ENCODE data around the gene NFKBIB. TPM values are rescaled to one million over a fixed set of nuclear protein-coding genes. Genes with fewer than 3 reads are reported as not detected.

NFKBIB gene
- total RNA-seq, 6 experiments from 2014 or later, result 13.2 to 27.9 (median 16.5) TPM

DNA sequence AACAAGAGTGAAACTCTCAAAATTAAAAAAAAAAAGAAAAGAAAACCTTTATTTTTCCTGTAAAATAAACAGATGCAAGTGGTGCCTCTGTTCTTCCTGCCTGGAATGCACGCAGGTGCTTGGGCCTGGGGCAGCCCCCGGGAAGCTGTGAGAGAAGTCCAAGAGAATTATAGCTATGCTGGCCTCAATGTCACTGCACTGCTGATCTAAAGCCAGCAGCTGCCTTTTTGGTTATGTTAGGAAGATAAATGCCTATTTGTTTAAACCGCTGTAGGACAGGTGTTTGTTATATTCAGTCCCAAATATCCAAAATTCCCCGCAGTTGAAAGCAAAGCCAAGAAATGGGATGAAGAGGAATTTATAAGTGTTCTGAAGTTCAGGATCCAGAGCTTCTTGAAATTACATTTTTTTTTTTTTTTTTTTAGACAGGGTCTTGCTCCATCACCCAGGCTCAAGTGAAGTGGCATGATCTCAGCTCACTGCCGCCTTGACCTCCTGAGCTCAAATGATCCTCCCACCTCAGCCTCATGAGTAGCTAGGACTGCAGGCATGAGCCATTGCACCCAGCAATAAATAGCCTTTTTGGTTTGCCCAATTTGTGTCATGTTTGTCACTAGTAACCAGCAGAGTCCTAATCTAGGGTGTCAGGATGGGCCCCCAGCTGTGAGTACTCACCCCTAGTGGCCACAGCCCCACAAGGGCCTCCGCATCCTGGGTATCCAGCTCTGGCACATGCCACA, 23.9 kb upstream of the NFKBIB start:
- H3K4me1 ChIP-seq, result no peaks in the 10 kb centered on the region
- intact Hi-C loops (cut with DNase I), result no loop called here
- 85% methylated on average over 5 of the region's 6 CpGs for WGBS (ENCODE audit: insufficient coverage, low coverage, low lambda C conversion rate, missing lambda C conversion rate)
- H3K36me3 ChIP-seq, result no peaks in the 10 kb centered on the region
- DNase-seq (no peak), ATAC-seq (no peak)
- H3K4me3 ChIP-seq, result no peak overlapping the region
- TF ChIP-seq, protein P1, sequence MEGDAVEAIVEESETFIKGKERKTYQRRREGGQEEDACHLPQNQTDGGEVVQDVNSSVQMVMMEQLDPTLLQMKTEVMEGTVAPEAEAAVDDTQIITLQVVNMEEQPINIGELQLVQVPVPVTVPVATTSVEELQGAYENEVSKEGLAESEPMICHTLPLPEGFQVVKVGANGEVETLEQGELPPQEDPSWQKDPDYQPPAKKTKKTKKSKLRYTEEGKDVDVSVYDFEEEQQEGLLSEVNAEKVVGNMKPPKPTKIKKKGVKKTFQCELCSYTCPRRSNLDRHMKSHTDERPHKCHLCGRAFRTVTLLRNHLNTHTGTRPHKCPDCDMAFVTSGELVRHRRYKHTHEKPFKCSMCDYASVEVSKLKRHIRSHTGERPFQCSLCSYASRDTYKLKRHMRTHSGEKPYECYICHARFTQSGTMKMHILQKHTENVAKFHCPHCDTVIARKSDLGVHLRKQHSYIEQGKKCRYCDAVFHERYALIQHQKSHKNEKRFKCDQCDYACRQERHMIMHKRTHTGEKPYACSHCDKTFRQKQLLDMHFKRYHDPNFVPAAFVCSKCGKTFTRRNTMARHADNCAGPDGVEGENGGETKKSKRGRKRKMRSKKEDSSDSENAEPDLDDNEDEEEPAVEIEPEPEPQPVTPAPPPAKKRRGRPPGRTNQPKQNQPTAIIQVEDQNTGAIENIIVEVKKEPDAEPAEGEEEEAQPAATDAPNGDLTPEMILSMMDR (IDR thresholded peaks at IDR 0.05), result no peak
- no peak for TF ChIP-seq POLR2A (IDR thresholded peaks at IDR 0.05)
- no peak overlapping the region for H3K27ac ChIP-seq
- no peaks in the 10 kb centered on the region for H3K9me3 ChIP-seq
- no peaks in the 10 kb centered on the region for H3K27me3 ChIP-seq

DNA sequence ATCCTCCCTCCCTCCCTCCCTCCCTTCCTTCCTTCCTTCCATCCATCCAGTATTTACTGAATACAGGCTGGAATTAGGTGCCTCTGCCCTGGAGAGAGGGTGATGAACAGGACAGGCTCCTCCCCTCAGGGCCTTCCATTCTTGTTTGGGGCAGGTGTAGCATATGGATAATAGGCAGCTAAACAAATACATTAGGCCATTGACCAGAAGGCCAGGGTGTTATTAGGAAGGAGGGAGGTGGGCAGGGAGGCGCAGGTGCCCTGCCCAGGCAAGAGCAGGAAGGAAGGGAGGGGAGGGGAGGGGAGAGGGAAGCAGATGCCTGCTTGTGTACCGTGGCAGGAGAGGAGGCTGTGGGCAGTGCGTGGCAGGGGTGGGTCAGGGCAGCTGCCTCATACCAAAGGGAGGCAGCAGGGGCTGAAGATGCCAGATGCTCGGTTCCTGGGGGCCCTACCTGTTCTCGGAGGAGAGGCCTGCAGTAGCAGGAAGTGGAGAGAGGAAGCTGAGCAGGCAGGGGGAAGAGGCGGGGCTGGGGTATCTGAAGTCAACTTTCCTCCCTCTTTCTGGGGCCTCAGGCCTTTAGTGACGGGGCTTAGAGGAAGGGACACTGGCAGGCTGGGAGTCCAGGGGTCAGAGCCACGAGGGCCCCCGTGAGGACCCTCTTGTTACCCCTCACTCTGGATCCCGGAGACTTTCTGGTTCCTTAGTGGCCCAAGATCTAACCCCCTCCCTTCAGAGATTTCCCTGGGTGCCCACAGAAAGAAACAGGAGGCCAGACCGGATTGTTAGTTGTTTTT, 21.8 kb upstream of the NFKBIB start, which contains the start of gene RINL:
Gene RINL (minus strand): TSS at position 495 of the 794 bp plus-strand sequence. CDS start 1,533 bp downstream, outside the sequence.
- peak within 1 kb of the TSS; percentile 9 to 51 (median 20) for H3K27ac ChIP-seq
- no peaks in the 10 kb centered on the region for H3K36me3 ChIP-seq
- H3K9me3 ChIP-seq, result no peaks in the 10 kb centered on the region
- WGBS (ENCODE audit: insufficient coverage, low coverage, low lambda C conversion rate, missing lambda C conversion rate), result 39% methylated on average over 7 of the region's 11 CpGs
- intact Hi-C loops (cut with DNase I), result no loop called here
- ATAC-seq, result peak; percentile 44 to 81 (median 67)
- H3K4me3 ChIP-seq, result no peak within 1 kb of the TSS
- TF ChIP-seq, protein P1 (IDR thresholded peaks at IDR 0.05), result no peak
- TF ChIP-seq POLR2A (IDR thresholded peaks at IDR 0.05), result no peak
- H3K4me1 ChIP-seq, result no peaks in the 10 kb centered on the region
- no peaks in the 10 kb centered on the region for H3K27me3 ChIP-seq
- DNase-seq, result peak in 1 of 3 donors; percentile 70

- TF ChIP-seq, protein P1 (IDR thresholded peaks at IDR 0.05), result no peak
- no peak for TF ChIP-seq POLR2A (IDR thresholded peaks at IDR 0.05)
- H3K27me3 ChIP-seq, result no peaks in the 10 kb centered on the region
- no peak overlapping the region for H3K4me3 ChIP-seq
- 47% methylated on average over 5 of the region's 16 CpGs for WGBS (ENCODE audit: insufficient coverage, low coverage, low lambda C conversion rate, missing lambda C conversion rate)
- DNase-seq (no peak), ATAC-seq (no peak)
- peaks cover 0 to 4% (median 0%) of the 10 kb centered on the region in 4 donors for H3K36me3 ChIP-seq
- H3K9me3 ChIP-seq, result no peaks in the 10 kb centered on the region
- H3K27ac ChIP-seq, result peak overlapping the region; percentile 9 to 51 (median 20)
- intact Hi-C loops (cut with DNase I), result no loop called here
- H3K4me1 ChIP-seq, result no peaks in the 10 kb centered on the region
These were observed 21.0 kb upstream of the NFKBIB start for GRCh38 chr19:38878575-38879399.

- no peaks in the 10 kb centered on the region for H3K9me3 ChIP-seq
- TF ChIP-seq, protein P1 (IDR thresholded peaks at IDR 0.05), result no peak
- no peak for TF ChIP-seq POLR2A (IDR thresholded peaks at IDR 0.05)
- no peaks in the 10 kb centered on the region for H3K27me3 ChIP-seq
- peaks cover 0 to 4% (median 0%) of the 10 kb centered on the region in 4 donors for H3K36me3 ChIP-seq
- WGBS (ENCODE audit: insufficient coverage, low coverage, low lambda C conversion rate, missing lambda C conversion rate), result 85% methylated on average over 4 of the region's 11 CpGs
- no peaks in the 10 kb centered on the region for H3K4me1 ChIP-seq
- H3K4me3 ChIP-seq, result no peak overlapping the region
- ATAC-seq (peak in 1 of 4 donors; percentile 12), DNase-seq (no peak)
- intact Hi-C loops (cut with DNase I), result no loop called here
- no peak overlapping the region for H3K27ac ChIP-seq
These were observed 20.4 kb upstream of the NFKBIB start for GRCh38 chr19:38879400-38879751.

All from right lobe of liver (tissue), 6 donors.